ENCODE results near the gene SIRPA. TPM values are rescaled to one million over a fixed set of nuclear protein-coding genes. Genes with fewer than 3 reads are reported as not detected.

SIRPA gene
- total and polyA plus RNA-seq, 11 donors, result 8.6 to 73.5 (median 28.5) TPM

GRCh38 chr20:1867495-1868260 is 27.5 kb upstream of the SIRPA start:
- peaks cover 0 to 21% (median 0%) of the 10 kb centered on the region in 12 donors for H3K4me1 ChIP-seq
- no peak overlapping the region for H3K4me3 ChIP-seq
- no peaks in the 10 kb centered on the region for H3K27me3 ChIP-seq
- H3K9me3 ChIP-seq, result peaks cover 0 to under 1% (median 0%) of the 10 kb centered on the region in 12 donors
- ATAC-seq (no peak), DNase-seq (no peak)
- 33 to 55% (median 36%) methylated on average over 3 of the region's 3 CpGs for WGBS, 4 donors
- no peak for TF ChIP-seq CTCF (IDR thresholded peaks at IDR 0.05)
- TF ChIP-seq POLR2A (IDR thresholded peaks at IDR 0.05), result no peak
- intact Hi-C loops (cut with DNase I), result no loop called here
- no peaks in the 10 kb centered on the region for H3K36me3 ChIP-seq
- H3K27ac ChIP-seq, result no peak overlapping the region

GRCh38 chr20:1868856-1869255 is 26.4 kb upstream of the SIRPA start:
- no peak for TF ChIP-seq CTCF (IDR thresholded peaks at IDR 0.05)
- no peak for TF ChIP-seq POLR2A (IDR thresholded peaks at IDR 0.05)
- no peak for DNase-seq
- Histone ChIP-seq H3K36me3 (no peaks in the 10 kb centered on the region), H3K9me3 (peaks cover 0 to 4% (median 0%) of the 10 kb centered on the region in 12 donors), H3K4me1 (peaks cover 0 to 23% (median 0%) of the 10 kb centered on the region in 12 donors), H3K4me3 (no peak overlapping the region), H3K27me3 (no peaks in the 10 kb centered on the region), H3K27ac (no peak overlapping the region)
- intact Hi-C loops (cut with DNase I), result no loop called here
- WGBS, 4 donors, result 65 to 82% (median 81%) methylated on average over 3 of the region's 3 CpGs
- ATAC-seq, result no peak

GRCh38 chr20:1870323-1870722 is 24.9 kb upstream of the SIRPA start:
- Histone ChIP-seq H3K27ac (no peak overlapping the region), H3K4me1 (peaks cover 0 to 38% (median 0%) of the 10 kb centered on the region in 12 donors), H3K36me3 (no peaks in the 10 kb centered on the region), H3K4me3 (no peak overlapping the region), H3K9me3 (peaks cover 0 to 4% (median 0%) of the 10 kb centered on the region in 12 donors), H3K27me3 (no peaks in the 10 kb centered on the region)
- ATAC-seq (no peak), DNase-seq (no peak)
- TF ChIP-seq CTCF (IDR thresholded peaks at IDR 0.05) (no peak), POLR2A (IDR thresholded peaks at IDR 0.05) (no peak)
- WGBS, 4 donors, result 92 to 95% (median 93%) methylated on average over 4 of the region's 4 CpGs
- intact Hi-C loops (cut with DNase I), result no loop called here

GRCh38 chr20:1870792-1871550 is 24.2 kb upstream of the SIRPA start:
- H3K27ac ChIP-seq, result no peak overlapping the region
- ATAC-seq, result no peak
- 57 to 65% (median 58%) methylated on average over 17 of the region's 17 CpGs for WGBS, 4 donors

More at GRCh38 chr20:1870792-1871550, 24.2 kb upstream of the SIRPA start:
- H3K4me3 ChIP-seq, result no peak overlapping the region
- H3K4me1 ChIP-seq, result peaks cover 0 to 39% (median 0%) of the 10 kb centered on the region in 12 donors
- H3K9me3 ChIP-seq, result peaks cover 0 to 4% (median 0%) of the 10 kb centered on the region in 12 donors
- TF ChIP-seq CTCF (IDR thresholded peaks at IDR 0.05) (no peak), POLR2A (IDR thresholded peaks at IDR 0.05) (no peak)
- intact Hi-C loops (cut with DNase I), result no loop called here
- no peaks in the 10 kb centered on the region for H3K27me3 ChIP-seq
- H3K36me3 ChIP-seq, result no peaks in the 10 kb centered on the region
- DNase-seq, result no peak
